Activated CD4-positive, alpha-beta T cell treated with anti-CD3 and anti-CD28 coated beads, Interleukin-2, amount 50 U/mL, for 48 hours (primary cell): ENCODE data around the gene TAF4B.
"Not testable (repeated sequence)": the region's sequence is repeated elsewhere in the genome, so short reads cannot be mapped to it uniquely, and the experiment has no call there.

ENCODE experiments used
- DNase-seq, 2 experiments: peaks; one replicate each; pipeline ENCODE4 v3.0.0-alpha.2; 2020

TAF4B gene

GRCh38 chr18:26317398-26317797, 91.2 kb downstream of the TAF4B start:
- DNase-seq, result no peak

DNA sequence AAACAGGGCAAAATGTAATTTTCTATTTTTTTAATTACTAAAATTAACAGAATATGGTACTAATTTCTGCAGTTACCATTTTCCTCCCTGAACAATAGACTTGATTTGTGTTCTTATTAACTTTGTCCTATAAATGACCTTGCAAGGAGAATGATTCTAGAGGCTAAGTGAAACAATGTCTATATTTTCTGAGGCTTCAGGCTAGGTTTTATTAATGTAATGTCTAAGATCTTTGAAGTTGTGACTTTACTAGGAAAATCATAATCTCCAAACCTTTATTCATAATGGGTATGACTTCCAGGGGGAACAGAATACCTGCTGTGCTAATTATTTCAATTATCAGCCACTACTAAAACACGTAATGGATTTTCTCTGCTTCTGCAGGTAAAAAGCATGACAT, 94.4 kb downstream of the TAF4B start:
- no peak for DNase-seq

GRCh38 chr18:26322890-26323653, 96.8 kb downstream of the TAF4B start:
- no peak for DNase-seq

DNA sequence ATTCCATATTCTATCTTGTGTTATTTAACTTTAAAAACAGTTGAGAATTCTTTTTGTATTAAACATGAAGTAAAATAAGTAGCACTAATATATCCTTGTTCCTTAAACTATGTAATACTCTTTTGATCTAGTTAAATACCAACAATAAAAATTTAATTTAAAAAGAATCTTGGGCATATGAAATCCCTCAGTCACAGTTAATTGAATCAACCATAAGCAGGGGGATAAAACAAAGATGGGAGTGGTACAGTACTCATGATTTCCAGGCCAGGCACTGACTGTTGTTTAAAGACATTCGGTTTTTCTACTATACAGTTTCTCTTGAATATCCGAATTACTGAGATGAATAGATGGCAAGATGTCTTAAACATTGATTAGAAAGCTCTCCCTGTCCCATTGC, 99.5 kb downstream of the TAF4B start:
- no peak for DNase-seq

- DNase-seq, result no peak
Observed at GRCh38 chr18:26327062-26327461, 100.8 kb downstream of the TAF4B start.

- DNase-seq, result no peak
Observed at GRCh38 chr18:26332991-26333390, 106.7 kb downstream of the TAF4B start.

DNA sequence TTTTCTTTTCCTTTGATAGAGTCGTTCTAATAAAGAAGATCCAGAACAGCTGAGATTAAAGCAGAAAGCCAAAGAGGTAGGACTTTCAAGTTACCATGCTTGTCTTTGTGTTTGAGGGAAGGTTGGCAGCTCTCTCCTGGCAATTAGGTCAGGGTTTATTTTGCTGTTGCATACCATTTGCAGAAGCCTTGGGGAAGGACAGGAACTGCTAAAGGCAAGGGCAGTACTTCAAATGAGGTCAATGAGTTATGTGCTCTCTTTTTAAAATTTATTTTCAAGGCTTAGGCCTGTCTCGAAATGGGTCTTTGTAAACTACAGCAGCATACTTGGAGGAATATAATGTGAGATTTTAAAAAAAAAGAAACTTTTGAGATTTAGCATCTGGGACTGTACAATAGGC, 108.9 kb downstream of the TAF4B start:
- DNase-seq, result no peak

GRCh38 chr18:26335571-26336487, 109.6 kb downstream of the TAF4B start:
- DNase-seq, result no peak

DNA sequence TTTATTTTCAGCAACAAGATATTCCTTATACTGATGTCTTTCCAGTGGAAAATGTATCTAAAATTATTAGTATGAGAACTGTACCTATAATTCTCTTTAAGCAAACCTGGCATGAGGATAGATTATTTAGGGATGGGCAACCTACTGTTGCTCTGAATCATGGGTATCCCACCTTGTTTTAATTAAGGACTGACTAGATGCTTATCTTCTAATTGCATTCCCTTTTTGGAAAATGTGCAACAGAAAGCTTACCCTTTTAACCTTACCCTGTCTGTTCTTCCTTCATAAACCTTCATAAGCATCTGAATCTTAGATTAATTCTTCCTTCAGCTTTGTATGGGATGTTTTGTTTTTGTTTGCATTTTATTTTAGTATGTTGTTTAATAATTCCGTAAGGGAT, 110.3 kb downstream of the TAF4B start:
- DNase-seq, result no peak

GRCh38 chr18:26342646-26343045, 116.4 kb downstream of the TAF4B start:
- DNase-seq, result no peak

- no peak for DNase-seq
Observed at GRCh38 chr18:26350961-26351360, 124.7 kb downstream of the TAF4B start.

DNA sequence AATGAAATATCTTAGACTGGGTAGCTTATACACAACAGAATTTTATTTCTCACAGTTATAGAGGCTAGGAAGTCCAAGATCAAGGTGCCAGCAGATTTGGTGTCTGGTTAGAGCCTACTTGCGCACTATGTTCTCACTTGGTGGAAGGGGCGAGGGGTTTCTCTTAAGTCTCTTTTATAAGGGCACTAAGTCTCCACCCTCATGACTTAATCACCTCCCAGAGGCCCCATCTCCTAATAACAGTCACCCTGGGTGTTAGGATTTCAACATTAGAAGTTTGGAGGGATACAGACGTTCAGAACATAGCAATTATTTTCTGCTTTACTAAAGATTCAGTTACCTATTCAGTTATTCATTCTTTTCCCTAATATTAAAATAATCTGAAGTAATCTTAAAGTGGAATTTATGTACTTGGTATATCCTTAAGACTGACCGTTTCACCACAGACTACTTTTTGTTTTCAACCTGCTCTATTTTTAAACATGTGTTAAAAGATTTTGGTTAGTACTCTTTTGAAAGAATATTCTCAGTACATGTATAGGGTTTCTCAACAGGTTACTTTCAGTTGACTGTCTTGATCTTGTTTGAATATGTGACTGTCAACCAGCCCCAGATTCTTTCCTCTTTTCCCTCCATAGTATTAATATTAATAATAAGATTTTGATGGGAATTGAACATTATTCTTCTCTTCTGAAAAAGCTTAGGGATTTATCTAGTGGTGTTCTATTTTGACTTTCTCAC, 130.0 kb downstream of the TAF4B start:
- DNase-seq, result no peak

GRCh38 chr18:26357960-26358359, 131.7 kb downstream of the TAF4B start:
- no peak for DNase-seq

- DNase-seq, result no peak
Observed at GRCh38 chr18:26362021-26362420, 135.8 kb downstream of the TAF4B start.

- DNase-seq, result no peak
Observed at GRCh38 chr18:26367425-26367824, 141.2 kb downstream of the TAF4B start.

GRCh38 chr18:26370037-26370436, 143.8 kb downstream of the TAF4B start:
- no peak for DNase-seq

GRCh38 chr18:26376105-26376504, 149.9 kb downstream of the TAF4B start:
- DNase-seq, result no peak

DNA sequence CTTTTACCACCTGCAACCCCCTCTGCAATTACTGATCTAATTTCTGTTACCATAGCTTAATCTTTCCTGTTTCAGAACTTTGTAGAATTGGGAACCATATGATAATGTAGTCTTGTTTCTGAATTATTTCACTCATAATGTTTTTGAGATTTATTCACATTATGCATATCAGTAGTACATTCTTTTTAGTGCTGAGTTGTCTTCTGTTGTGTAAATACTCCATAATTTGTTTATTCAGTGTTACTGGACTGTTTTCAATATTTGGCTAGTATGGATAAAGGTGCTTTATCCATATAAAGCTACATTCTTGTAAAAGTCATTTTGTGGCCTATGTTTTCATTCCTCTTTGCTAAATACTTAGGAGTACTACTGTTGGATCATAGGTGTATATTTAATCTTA, 152.5 kb downstream of the TAF4B start:
- no peak for DNase-seq

GRCh38 chr18:26381555-26381954, 155.3 kb downstream of the TAF4B start:
- DNase-seq, result not testable (repeated sequence)

- no peak for DNase-seq
Observed at GRCh38 chr18:26383454-26384270, 157.4 kb downstream of the TAF4B start.

DNA sequence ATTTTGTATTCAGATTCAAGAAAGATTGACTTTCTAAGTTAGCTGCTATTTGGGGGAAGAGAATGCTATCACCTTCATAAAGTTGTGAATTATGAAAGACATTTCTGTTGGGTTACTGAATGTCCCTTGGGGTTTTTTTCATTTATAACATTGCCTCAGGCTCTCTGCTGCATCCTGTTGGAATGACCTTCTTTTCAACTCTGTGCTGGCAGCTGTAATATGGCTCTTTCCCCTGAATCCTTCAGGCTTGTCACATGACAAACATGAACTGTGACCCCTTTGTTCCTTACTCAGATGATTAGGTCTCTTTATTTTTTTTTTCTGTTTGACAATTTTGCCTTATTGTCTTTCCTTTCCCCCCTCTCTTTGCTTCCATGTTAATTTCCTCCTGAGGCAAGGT, 159.8 kb downstream of the TAF4B start:
- DNase-seq, result no peak

DNA sequence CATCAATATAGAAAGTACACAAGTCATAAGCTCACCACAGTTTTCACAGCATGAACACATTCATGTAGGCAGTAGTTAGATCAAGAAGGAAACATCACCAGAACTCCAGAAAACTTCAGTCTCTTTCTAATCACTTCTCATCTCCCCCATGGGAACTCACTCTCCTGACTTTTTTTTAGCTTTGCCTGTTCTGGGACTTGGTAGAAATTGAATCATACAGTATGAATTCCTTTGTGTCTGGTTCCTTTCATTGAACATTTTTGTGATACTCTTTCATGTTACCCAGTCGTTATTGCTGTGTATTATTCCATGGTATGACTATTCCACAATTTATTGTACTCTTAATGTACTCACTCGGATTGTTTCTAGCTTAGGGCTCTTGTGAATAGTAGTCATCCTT, 160.2 kb downstream of the TAF4B start:
- no peak for DNase-seq
